Keratinocyte (primary cell): ENCODE data around the gene MFSD11. TPM values are rescaled to one million over a fixed set of nuclear protein-coding genes. Genes with fewer than 3 reads are reported as not detected.

ENCODE experiments used
- DNase-seq: peaks from one replicate; pipeline ENCODE4 v3.0.0-alpha.2; 2011; ENCODE audit warnings: low read depth, missing footprints, low spot score
- FAIRE-seq: peaks from 2 replicates; lab custom pipeline; 2011; peaks lifted over from hg19 to GRCh38; lab: Jason Lieb, UNC
- H2AFZ ChIP-seq: 2 replicates; pipeline ENCODE4 v1.6.0; 2012; ENCODE audit warnings: low read length, control low read depth, inconsistent platforms; ENCODE audit not compliant: control insufficient read depth
- H3K27ac ChIP-seq: 2 replicates; pipeline ENCODE4 v1.5.1; 2011; ENCODE audit warnings: low read length; ENCODE audit not compliant: control insufficient read depth, insufficient read depth
- H3K27me3 ChIP-seq: 3 replicates; pipeline ENCODE4 v1.6.0; 2011; ENCODE audit warnings: low read length; ENCODE audit not compliant: control insufficient read depth, insufficient read depth; ENCODE audit errors: extremely low read depth
- H3K36me3 ChIP-seq, 2 experiments: 2 replicates in 1 of 2; 3 replicates in 1 of 2; pipeline ENCODE4 v1.5.1; 2011; ENCODE audit warnings: low read length in 2 of 2, mild to moderate bottlenecking in 1 of 2; ENCODE audit not compliant: control insufficient read depth in 2 of 2, insufficient read depth in 2 of 2; ENCODE audit errors: extremely low read depth in 1 of 2
- H3K4me1 ChIP-seq: 3 replicates; pipeline ENCODE4 v1.5.1; 2011; ENCODE audit warnings: low read length; ENCODE audit not compliant: control insufficient read depth, insufficient read depth; ENCODE audit errors: extremely low read depth
- H3K4me2 ChIP-seq: 3 replicates; pipeline ENCODE4 v1.6.0; 2011; ENCODE audit warnings: low read depth, low read length; ENCODE audit not compliant: control insufficient read depth, insufficient read depth; ENCODE audit errors: extremely low read depth
- H3K4me3 ChIP-seq, 3 experiments: fragments of 200-600 bp in 1 of 3; sonication (generic) in 1 of 3; 2 replicates in 2 of 3; 3 replicates in 1 of 3; pipeline ENCODE4 v1.5.1; 2011 to 2016; ENCODE audit warnings: low read length in 3 of 3, mild to moderate bottlenecking in 3 of 3, control low read depth in 2 of 3, inconsistent platforms in 1 of 3, low read depth in 1 of 3, mixed read lengths in 1 of 3, mixed run types in 1 of 3, moderate library complexity in 1 of 3; ENCODE audit not compliant: control insufficient read depth in 2 of 3, insufficient read depth in 2 of 3; ENCODE audit errors: extremely low read depth in 1 of 3
- H3K79me2 ChIP-seq: 2 replicates; pipeline ENCODE4 v1.6.0; 2012; ENCODE audit warnings: low read length; ENCODE audit not compliant: control insufficient read depth, insufficient read depth
- H3K9ac ChIP-seq: 3 replicates; pipeline ENCODE4 v1.6.0; 2011; ENCODE audit warnings: low read length; ENCODE audit not compliant: control insufficient read depth, insufficient read depth; ENCODE audit errors: extremely low read depth
- H3K9me1 ChIP-seq: 3 replicates; pipeline ENCODE4 v1.6.0; 2011; ENCODE audit warnings: low read length; ENCODE audit not compliant: control insufficient read depth, insufficient read depth; ENCODE audit errors: extremely low read depth
- H3K9me3 ChIP-seq: 2 replicates; pipeline ENCODE4 v1.5.1; 2012; ENCODE audit warnings: low read depth, low read length; ENCODE audit not compliant: control insufficient read depth
- H4K20me1 ChIP-seq: 3 replicates; pipeline ENCODE4 v1.6.0; 2011; ENCODE audit warnings: low read length; ENCODE audit not compliant: control insufficient read depth, insufficient read depth; ENCODE audit errors: extremely low read depth
- EZH2 ChIP-seq: IDR thresholded peaks from one replicate; pipeline ENCODE4 v1.6.1; 2012; ENCODE audit warnings: inconsistent platforms, mild to moderate bottlenecking, low read length, moderate library complexity
- dilution Hi-C: fragments of 300-500 bp; cut with MboI; formaldehyde crosslinking; loops from one replicate; pipeline ENCODE4 v1.7.0; 2020; ENCODE audit warnings: low sequenced_read_pairs; ENCODE audit not compliant: extremely low pct_ligation_motif_present
- polyA plus RNA-seq, 5 experiments: library from polyadenylated mRNA; depleted of rRNA in 3 of 5; stranded (reverse) in 3 of 5; stranded (forward) in 1 of 5; unstranded in 1 of 5; fragments of >200 nt; gene quantifications; 1 replicate in 1 of 5; 2 replicates in 3 of 5; 3 replicates in 1 of 5; pipeline versions ENCODE4 v1.2.1 to v1.2.3, GENCODE V29; 2011 to 2012; ENCODE audit warnings: missing spikeins in 2 of 5, low read depth in 1 of 5, low replicate concordance in 1 of 5
- TF ChIP-seq, protein P1 (sequence below), 3 experiments: IDR thresholded peaks in 1 of 3; conservative IDR thresholded peaks in 1 of 3; optimal IDR thresholded peaks in 1 of 3; 2 replicates in 2 of 3; 3 replicates in 1 of 3; pipeline versions ENCODE3 to v1.5.1; 2011; ENCODE audit warnings: low read length in 3 of 3, mild to moderate bottlenecking in 3 of 3, moderate library complexity in 2 of 3, control low read depth in 1 of 3, inconsistent platforms in 1 of 3; ENCODE audit not compliant: insufficient read depth in 2 of 3; ENCODE audit errors: extremely low read depth in 1 of 3

MFSD11 gene
- polyA plus RNA-seq, 1 donor (not counting 4 experiments of a cell fraction or from before 2014, with no cell fraction given), result 14.6 TPM

DNA sequence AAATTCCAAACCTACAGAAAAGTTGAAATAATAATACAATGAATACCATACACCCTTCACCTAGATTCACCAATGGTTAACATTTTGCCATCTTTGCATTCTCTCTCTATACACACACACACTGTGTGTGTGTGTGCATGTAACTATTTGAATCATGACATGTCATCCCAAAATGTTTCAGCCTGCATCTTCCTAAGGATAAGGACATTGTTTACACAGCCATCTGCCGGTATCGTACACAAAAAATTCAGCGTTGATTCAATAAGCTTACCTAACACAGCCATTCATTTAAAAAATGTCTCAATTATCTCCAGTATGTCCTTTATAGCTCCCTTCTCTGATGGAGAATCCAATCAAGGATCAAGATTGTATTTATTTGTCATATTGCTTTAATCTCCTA is 31.1 kb upstream of the MFSD11 start:
- no peaks in the 10 kb centered on the region for H4K20me1 ChIP-seq
- dilution Hi-C loops, result no loop called here
- H3K9me3 ChIP-seq, result no peaks in the 10 kb centered on the region
- H2AFZ ChIP-seq, result no peak overlapping the region
- no peaks in the 10 kb centered on the region for H3K27me3 ChIP-seq
- H3K36me3 ChIP-seq, result peaks cover 0 to 9% of the 10 kb centered on the region in 2 experiments
- DNase-seq, result no peak
- no peak overlapping the region for H3K27ac ChIP-seq
- no peak overlapping the region for H3K4me3 ChIP-seq
- H3K79me2 ChIP-seq, result peaks cover 65% of the 10 kb centered on the region
- H3K9ac ChIP-seq, result no peak overlapping the region
- FAIRE-seq, result peak; percentile 32
- H3K4me1 ChIP-seq, result peaks cover 24% of the 10 kb centered on the region
- no peak overlapping the region for H3K4me2 ChIP-seq
- TF ChIP-seq, protein P1, sequence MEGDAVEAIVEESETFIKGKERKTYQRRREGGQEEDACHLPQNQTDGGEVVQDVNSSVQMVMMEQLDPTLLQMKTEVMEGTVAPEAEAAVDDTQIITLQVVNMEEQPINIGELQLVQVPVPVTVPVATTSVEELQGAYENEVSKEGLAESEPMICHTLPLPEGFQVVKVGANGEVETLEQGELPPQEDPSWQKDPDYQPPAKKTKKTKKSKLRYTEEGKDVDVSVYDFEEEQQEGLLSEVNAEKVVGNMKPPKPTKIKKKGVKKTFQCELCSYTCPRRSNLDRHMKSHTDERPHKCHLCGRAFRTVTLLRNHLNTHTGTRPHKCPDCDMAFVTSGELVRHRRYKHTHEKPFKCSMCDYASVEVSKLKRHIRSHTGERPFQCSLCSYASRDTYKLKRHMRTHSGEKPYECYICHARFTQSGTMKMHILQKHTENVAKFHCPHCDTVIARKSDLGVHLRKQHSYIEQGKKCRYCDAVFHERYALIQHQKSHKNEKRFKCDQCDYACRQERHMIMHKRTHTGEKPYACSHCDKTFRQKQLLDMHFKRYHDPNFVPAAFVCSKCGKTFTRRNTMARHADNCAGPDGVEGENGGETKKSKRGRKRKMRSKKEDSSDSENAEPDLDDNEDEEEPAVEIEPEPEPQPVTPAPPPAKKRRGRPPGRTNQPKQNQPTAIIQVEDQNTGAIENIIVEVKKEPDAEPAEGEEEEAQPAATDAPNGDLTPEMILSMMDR (optimal IDR thresholded peaks at IDR 0.05 in 1 of 3, IDR thresholded peaks at IDR 0.05 in 1 of 3, conservative IDR thresholded peaks at IDR 0.05 in 1 of 3; ENCODE audit: extremely low read depth in 1 of 3, insufficient read depth in 2 of 3, low read length in 3 of 3), result no peak
- no peak for TF ChIP-seq EZH2
- no peaks in the 10 kb centered on the region for H3K9me1 ChIP-seq

DNA sequence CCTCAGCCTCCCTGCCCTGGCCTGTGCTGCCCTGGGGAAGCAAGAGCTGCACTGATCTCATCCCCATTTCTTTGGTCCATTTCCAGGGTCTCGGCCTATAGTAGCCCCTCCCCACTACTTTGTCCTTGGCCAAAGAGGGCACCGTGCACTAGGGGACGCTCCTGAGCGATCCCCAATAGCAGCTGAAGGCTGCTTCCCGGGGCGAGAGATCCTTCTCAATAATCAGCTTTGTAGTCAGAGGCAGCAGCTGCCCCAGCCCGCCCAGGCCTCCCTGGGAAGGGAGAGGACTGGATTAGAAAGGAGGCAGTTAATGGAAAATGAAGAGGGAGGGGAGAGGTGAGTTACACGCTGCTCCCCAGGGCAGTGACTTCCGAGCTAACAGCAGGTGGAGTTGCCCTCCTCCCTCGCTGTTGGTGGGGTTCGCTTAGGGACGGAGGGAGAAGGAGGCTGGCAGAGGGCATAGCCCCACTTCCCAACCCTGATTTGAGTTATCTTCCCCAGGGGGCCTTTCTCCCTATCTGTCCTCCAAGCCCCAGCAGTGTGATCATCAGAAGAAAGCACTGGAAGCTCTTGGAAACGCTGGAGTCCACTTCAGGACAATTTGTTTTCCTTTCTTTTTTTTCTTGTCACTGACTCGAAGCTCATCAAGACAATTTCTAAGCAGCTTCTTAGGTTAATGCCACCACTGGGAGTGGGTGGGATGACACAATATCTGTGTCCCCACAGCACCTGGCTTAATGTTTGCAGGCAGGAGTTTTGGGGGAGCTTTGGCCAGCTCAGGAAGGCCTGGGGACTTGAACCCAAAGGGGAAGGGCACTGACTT is 29.7 kb upstream of the MFSD11 start:
- peaks cover 59% of the 10 kb centered on the region for H3K79me2 ChIP-seq
- no peaks in the 10 kb centered on the region for H3K27me3 ChIP-seq
- peak overlapping the region; percentile 93 for H3K4me2 ChIP-seq
- H3K9me1 ChIP-seq, result no peaks in the 10 kb centered on the region
- peaks cover 3 to 13% of the 10 kb centered on the region in 2 experiments for H3K36me3 ChIP-seq
- H4K20me1 ChIP-seq, result no peaks in the 10 kb centered on the region
- DNase-seq (no peak), FAIRE-seq (no peak)
- peak overlapping the region; percentile 70 for H3K27ac ChIP-seq
- peaks cover 22% of the 10 kb centered on the region for H3K4me1 ChIP-seq
- TF ChIP-seq EZH2, result no peak
- TF ChIP-seq, protein P1 (optimal IDR thresholded peaks at IDR 0.05 in 1 of 3, IDR thresholded peaks at IDR 0.05 in 1 of 3, conservative IDR thresholded peaks at IDR 0.05 in 1 of 3; ENCODE audit: extremely low read depth in 1 of 3, insufficient read depth in 2 of 3, low read length in 3 of 3), result peak; percentile 42 to 54 (median 51)
- H3K9ac ChIP-seq, result peak overlapping the region; percentile 76
- peak overlapping the region in 2 of 3 experiments; percentile 26 to 75 for H3K4me3 ChIP-seq
- no peaks in the 10 kb centered on the region for H3K9me3 ChIP-seq
- no peak overlapping the region for H2AFZ ChIP-seq
- dilution Hi-C loops, result no loop called here
